ENCODE data around the gene TRIM2. TPM values are rescaled to one million over a fixed set of nuclear protein-coding genes. Genes with fewer than 3 reads are reported as not detected.

The TRIM2 gene
- total RNA-seq, 1 donor from 2014 or later: 20.2 TPM

DNA sequence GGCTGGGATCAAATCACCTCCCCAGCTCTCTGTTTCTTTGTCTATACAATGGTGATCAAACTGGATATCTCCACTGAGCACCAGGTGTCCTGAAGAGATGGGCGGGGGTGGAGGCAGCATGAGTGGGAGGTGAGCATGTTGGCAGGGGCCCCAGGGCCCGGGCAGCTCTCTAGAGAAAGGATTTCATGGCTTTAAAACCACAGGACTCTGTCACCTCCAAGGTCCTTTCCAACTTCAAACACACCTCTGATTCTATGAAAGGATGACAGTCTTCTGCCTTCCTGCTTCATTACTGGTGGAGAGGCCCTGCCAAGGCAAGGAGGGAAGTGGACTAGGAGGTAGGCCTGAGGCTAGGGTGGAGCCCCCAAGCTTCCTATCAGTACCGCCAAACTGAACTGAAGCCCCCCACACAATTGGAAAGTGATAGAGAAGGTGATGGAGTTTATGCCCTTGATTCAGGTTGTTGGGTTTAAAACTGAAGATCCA lies 38.6 kb downstream of the TRIM2 start:
- no peaks in the 10 kb centered on the region for H3K9me3 ChIP-seq (replicated peaks)
- peaks cover 6% of the 10 kb centered on the region for H3K36me3 ChIP-seq
- no peaks in the 10 kb centered on the region for H3K27me3 ChIP-seq (ENCODE audit: low read depth)
- TF ChIP-seq, protein P1, sequence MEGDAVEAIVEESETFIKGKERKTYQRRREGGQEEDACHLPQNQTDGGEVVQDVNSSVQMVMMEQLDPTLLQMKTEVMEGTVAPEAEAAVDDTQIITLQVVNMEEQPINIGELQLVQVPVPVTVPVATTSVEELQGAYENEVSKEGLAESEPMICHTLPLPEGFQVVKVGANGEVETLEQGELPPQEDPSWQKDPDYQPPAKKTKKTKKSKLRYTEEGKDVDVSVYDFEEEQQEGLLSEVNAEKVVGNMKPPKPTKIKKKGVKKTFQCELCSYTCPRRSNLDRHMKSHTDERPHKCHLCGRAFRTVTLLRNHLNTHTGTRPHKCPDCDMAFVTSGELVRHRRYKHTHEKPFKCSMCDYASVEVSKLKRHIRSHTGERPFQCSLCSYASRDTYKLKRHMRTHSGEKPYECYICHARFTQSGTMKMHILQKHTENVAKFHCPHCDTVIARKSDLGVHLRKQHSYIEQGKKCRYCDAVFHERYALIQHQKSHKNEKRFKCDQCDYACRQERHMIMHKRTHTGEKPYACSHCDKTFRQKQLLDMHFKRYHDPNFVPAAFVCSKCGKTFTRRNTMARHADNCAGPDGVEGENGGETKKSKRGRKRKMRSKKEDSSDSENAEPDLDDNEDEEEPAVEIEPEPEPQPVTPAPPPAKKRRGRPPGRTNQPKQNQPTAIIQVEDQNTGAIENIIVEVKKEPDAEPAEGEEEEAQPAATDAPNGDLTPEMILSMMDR (IDR thresholded peaks at IDR 0.05; ENCODE audit: borderline replicate concordance): no peak
- H3K4me1 ChIP-seq: peaks cover 32% of the 10 kb centered on the region
- no peak overlapping the region for H3K4me3 ChIP-seq
- H3K27ac ChIP-seq (replicated peaks): peak overlapping the region; percentile 63
- DNase-seq: no peak
- intact Hi-C loops (cut with micrococcal nuclease): no loop called here

DNA sequence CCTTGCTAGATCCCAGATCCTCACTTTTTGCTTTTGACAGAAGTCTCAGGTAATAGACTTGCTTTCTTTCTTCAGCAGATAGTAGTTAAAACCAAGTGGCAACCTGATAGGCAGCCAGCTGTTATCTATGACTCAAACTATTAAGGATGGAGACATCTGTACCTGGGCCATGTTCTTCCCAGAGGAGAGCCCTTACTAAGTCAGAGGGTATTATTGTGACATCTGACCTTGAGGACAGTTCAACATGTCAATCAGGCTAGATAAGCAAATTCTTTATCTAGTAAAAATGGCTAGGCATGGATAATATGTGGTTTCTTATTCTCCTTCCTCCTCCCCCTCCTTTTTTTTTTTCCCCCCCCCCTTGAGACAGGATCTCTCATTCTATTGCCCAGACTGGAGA lies 39.2 kb downstream of the TRIM2 start:
- DNase-seq: no peak
- H3K4me1 ChIP-seq: peaks cover 35% of the 10 kb centered on the region

DNA sequence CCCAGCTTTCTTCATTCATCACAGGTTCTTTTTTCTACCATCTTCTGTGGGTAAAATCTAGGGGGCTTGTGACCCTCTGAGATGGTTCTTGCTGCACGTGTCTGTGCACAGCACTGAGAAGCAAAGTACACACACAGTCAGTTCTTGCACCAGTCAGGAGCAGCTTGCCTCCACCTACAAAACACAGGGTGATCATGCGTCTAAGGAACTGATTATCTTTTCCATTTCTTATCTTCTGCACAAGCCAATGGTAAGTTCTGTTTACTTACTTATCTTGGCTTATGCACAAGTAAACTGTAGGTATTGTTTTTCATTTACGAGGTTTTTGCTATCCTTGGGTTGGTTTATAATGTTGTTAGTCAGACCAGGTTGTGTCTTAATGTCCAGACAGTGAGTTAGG lies 40.7 kb downstream of the TRIM2 start:
- H3K9me3 ChIP-seq (replicated peaks): no peaks in the 10 kb centered on the region
- TF ChIP-seq, protein P1 (IDR thresholded peaks at IDR 0.05; ENCODE audit: borderline replicate concordance): no peak
- H3K4me1 ChIP-seq: peaks cover 48% of the 10 kb centered on the region
- intact Hi-C loops (cut with micrococcal nuclease): no loop called here
- no peak overlapping the region for H3K27ac ChIP-seq (replicated peaks)
- no peak overlapping the region for H3K4me3 ChIP-seq
- H3K27me3 ChIP-seq (ENCODE audit: low read depth): no peaks in the 10 kb centered on the region
- no peak for DNase-seq
- H3K36me3 ChIP-seq: no peaks in the 10 kb centered on the region

More for the DNA sequence above, 39.2 kb downstream of the TRIM2 start:
- H3K4me3 ChIP-seq: no peak overlapping the region
- H3K27me3 ChIP-seq (ENCODE audit: low read depth): no peaks in the 10 kb centered on the region
- intact Hi-C loops (cut with micrococcal nuclease): no loop called here
- TF ChIP-seq, protein P1 (IDR thresholded peaks at IDR 0.05; ENCODE audit: borderline replicate concordance): no peak
- peak overlapping the region; percentile 63 for H3K27ac ChIP-seq (replicated peaks)
- peaks cover under 1% of the 10 kb centered on the region for H3K36me3 ChIP-seq
- no peaks in the 10 kb centered on the region for H3K9me3 ChIP-seq (replicated peaks)

DNA sequence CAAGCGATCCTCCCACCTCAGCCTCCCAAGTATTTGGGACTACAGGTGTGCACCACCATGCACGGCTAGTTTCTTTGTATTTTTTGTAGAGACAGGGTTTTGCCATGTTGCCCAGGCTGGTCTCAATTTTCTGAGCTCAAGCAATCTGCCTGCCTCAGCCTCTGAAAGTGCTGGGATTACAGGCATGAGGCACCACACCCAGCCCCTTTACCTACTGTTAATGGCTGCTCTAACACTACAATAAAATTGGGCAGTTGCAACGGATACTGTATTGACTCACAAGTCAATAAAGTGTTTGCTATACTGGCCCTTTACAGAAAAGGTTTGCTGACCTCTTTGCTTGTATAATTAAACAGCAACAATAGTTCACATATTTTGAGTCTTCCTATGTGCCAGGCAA lies 41.5 kb downstream of the TRIM2 start:
- no peaks in the 10 kb centered on the region for H3K27me3 ChIP-seq (ENCODE audit: low read depth)
- H3K36me3 ChIP-seq: no peaks in the 10 kb centered on the region
- intact Hi-C loops (cut with micrococcal nuclease): no loop called here
- no peak overlapping the region for H3K4me3 ChIP-seq
- TF ChIP-seq, protein P1 (IDR thresholded peaks at IDR 0.05; ENCODE audit: borderline replicate concordance): no peak
- DNase-seq: no peak
- peaks cover 55% of the 10 kb centered on the region for H3K4me1 ChIP-seq
- no peaks in the 10 kb centered on the region for H3K9me3 ChIP-seq (replicated peaks)
- H3K27ac ChIP-seq (replicated peaks): no peak overlapping the region

DNA sequence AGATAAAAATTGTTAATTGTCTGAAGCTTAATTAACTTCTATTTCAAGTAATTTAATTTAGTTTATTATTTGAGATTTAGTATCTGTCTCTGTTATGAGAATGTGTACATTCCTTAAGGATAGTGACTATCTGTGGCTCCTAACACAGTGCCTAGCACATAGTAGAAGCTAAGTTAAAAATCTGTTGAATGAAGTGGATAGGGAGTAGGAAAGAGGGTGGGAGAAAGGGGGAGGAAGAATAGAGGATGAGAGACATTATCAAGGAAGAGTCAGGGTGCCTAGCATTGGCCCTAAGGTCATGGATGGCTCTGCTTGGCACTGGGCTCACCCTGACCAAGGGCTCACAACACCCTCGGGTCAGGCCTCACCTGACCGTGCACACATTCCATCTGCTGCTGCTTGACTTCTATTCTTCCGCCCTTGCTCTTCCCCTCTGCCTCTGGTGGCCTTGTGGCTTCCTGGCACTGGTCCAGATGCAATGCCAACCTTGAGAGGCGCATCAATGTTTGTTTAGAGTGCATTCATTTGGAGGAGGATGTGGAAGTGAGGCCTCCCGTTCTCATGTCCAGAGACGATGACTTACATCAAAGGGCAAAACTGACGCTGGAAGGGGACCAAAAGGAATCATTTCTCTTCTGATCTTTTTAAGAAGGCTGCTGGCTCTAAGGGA lies 42.3 kb downstream of the TRIM2 start:
- H3K27me3 ChIP-seq (ENCODE audit: low read depth): no peaks in the 10 kb centered on the region
- H3K4me3 ChIP-seq: no peak overlapping the region
- H3K9me3 ChIP-seq (replicated peaks): no peaks in the 10 kb centered on the region
- no peak overlapping the region for H3K27ac ChIP-seq (replicated peaks)
- TF ChIP-seq, protein P1 (IDR thresholded peaks at IDR 0.05; ENCODE audit: borderline replicate concordance): no peak
- no peaks in the 10 kb centered on the region for H3K36me3 ChIP-seq
- peaks cover 48% of the 10 kb centered on the region for H3K4me1 ChIP-seq
- intact Hi-C loops (cut with micrococcal nuclease): no loop called here
- no peak for DNase-seq
